H9 (cell line): Measurements from ENCODE around the gene ARHGEF39. TPM values are rescaled to one million over a fixed set of nuclear protein-coding genes. Genes with fewer than 3 reads are reported as not detected.

ENCODE experiments used
- DNase-seq: peaks from one replicate; pipeline ENCODE4 v3.0.0-alpha.2; 2017
- H2AFZ ChIP-seq: one replicate; pipeline ENCODE4 v1.6.1; 2013; ENCODE audit warnings: mild to moderate bottlenecking, low read length, control low read depth, moderate library complexity
- H2AK5ac ChIP-seq: 2 replicates; pipeline ENCODE4 v1.6.1; 2013; ENCODE audit warnings: low read length, control low read depth, mixed read lengths; ENCODE audit not compliant: insufficient read length
- H2BK120ac ChIP-seq: one replicate; pipeline ENCODE4 v1.6.1; 2013; ENCODE audit warnings: low read depth, mild to moderate bottlenecking, low read length, control low read depth, inconsistent platforms; ENCODE audit not compliant: poor library complexity, severe bottlenecking
- H2BK12ac ChIP-seq: 2 replicates; pipeline ENCODE4 v1.6.1; 2013; ENCODE audit warnings: low read length, control low read depth, mixed read lengths, low read depth; ENCODE audit not compliant: insufficient read length
- H2BK15ac ChIP-seq: 2 replicates; pipeline ENCODE4 v1.6.1; 2013; ENCODE audit warnings: low read depth, low read length, control low read depth
- H2BK20ac ChIP-seq: one replicate; pipeline ENCODE4 v1.6.1; 2013; ENCODE audit warnings: low read depth, mild to moderate bottlenecking, low read length, control low read depth, inconsistent platforms; ENCODE audit not compliant: poor library complexity, severe bottlenecking
- H2BK5ac ChIP-seq: 2 replicates; pipeline ENCODE4 v1.6.1; 2013; ENCODE audit warnings: low read length, control low read depth, mixed read lengths; ENCODE audit not compliant: insufficient read length
- H3K14ac ChIP-seq: 2 replicates; pipeline ENCODE4 v1.6.1; 2013; ENCODE audit warnings: low read length, control low read depth; ENCODE audit not compliant: insufficient read depth
- H3K18ac ChIP-seq: 2 replicates; pipeline ENCODE4 v1.6.1; 2013; ENCODE audit warnings: low read depth, mild to moderate bottlenecking, mixed read lengths, low read length, control low read depth; ENCODE audit not compliant: insufficient read length
- H3K23ac ChIP-seq: 2 replicates; pipeline ENCODE4 v1.6.1; 2013; ENCODE audit warnings: low read length, control low read depth, mixed read lengths, low read depth; ENCODE audit not compliant: insufficient read length
- H3K23me2 ChIP-seq: 2 replicates; pipeline ENCODE4 v1.6.1; 2013; ENCODE audit warnings: low read depth, mild to moderate bottlenecking, mixed read lengths, low read length, control low read depth; ENCODE audit not compliant: insufficient read length, poor library complexity, severe bottlenecking
- H3K27ac ChIP-seq: 2 replicates; pipeline ENCODE4 v1.5.1; 2013; ENCODE audit warnings: low read length, control low read depth, mixed read lengths, low read depth; ENCODE audit not compliant: insufficient read length
- H3K27me3 ChIP-seq: 2 replicates; pipeline ENCODE4 v1.6.1; 2013; ENCODE audit warnings: low read length, control low read depth, inconsistent platforms; ENCODE audit not compliant: insufficient read depth
- H3K4ac ChIP-seq: 2 replicates; pipeline ENCODE4 v1.6.1; 2013; ENCODE audit warnings: low read depth, mild to moderate bottlenecking, control low read depth, inconsistent platforms, low read length, moderate library complexity
- H3K4me1 ChIP-seq: 2 replicates; pipeline ENCODE4 v1.6.1; 2013; ENCODE audit warnings: low read length, control low read depth, inconsistent platforms; ENCODE audit not compliant: insufficient read depth
- H3K4me2 ChIP-seq: 2 replicates; pipeline ENCODE4 v1.6.1; 2013; ENCODE audit warnings: low read length, control low read depth, mixed read lengths; ENCODE audit not compliant: insufficient read length, insufficient read depth
- H3K56ac ChIP-seq: 2 replicates; pipeline ENCODE4 v1.6.1; 2013; ENCODE audit warnings: low read depth, mild to moderate bottlenecking, mixed read lengths, low read length, control low read depth; ENCODE audit not compliant: insufficient read length
- H3K79me1 ChIP-seq: 2 replicates; pipeline ENCODE4 v1.6.1; 2013; ENCODE audit warnings: low read depth, mild to moderate bottlenecking, moderate library complexity, low read length, control low read depth, inconsistent platforms; ENCODE audit not compliant: insufficient read depth, poor library complexity, severe bottlenecking
- H3K79me2 ChIP-seq: 2 replicates; pipeline ENCODE4 v1.6.1; 2013; ENCODE audit warnings: low read length, control low read depth, inconsistent platforms; ENCODE audit not compliant: insufficient read depth
- H3K9ac ChIP-seq: 2 replicates; pipeline ENCODE4 v1.6.1; 2013; ENCODE audit warnings: low read length, control low read depth, mixed read lengths; ENCODE audit not compliant: insufficient read length; ENCODE audit errors: extremely low read depth
- H3K9me3 ChIP-seq: one replicate; pipeline ENCODE4 v1.6.1; 2013; ENCODE audit warnings: low read depth, low read length, inconsistent platforms; ENCODE audit not compliant: control insufficient read depth
- H3T11ph ChIP-seq: one replicate; pipeline ENCODE4 v1.6.1; 2013; ENCODE audit warnings: mild to moderate bottlenecking, low read length, control low read depth, inconsistent platforms
- H4K20me1 ChIP-seq: one replicate; pipeline ENCODE4 v1.6.1; 2013; ENCODE audit not compliant: control insufficient read depth, insufficient read length, insufficient read depth
- H4K5ac ChIP-seq: 2 replicates; pipeline ENCODE4 v1.6.1; 2013; ENCODE audit warnings: low read depth, mild to moderate bottlenecking, mixed read lengths, low read length, control low read depth; ENCODE audit not compliant: insufficient read length
- H4K8ac ChIP-seq: replicated peaks from 2 replicates; pipeline ENCODE4 v1.6.1; 2013; ENCODE audit warnings: low read length, control low read depth, mixed read lengths, low read depth; ENCODE audit not compliant: insufficient read length
- H4K91ac ChIP-seq: 2 replicates; pipeline ENCODE4 v1.6.1; 2013; ENCODE audit warnings: low read depth, mild to moderate bottlenecking, moderate library complexity, mixed read lengths, low read length, control low read depth; ENCODE audit not compliant: insufficient read length
- H3K27ac Mint-ChIP-seq, 3 experiments: 2 replicates in 2 of 3; 3 replicates in 1 of 3; pipeline ENCODE4 v1.8.0; 2020 to 2021; ENCODE audit warnings: mixed read lengths in 3 of 3, mild to moderate bottlenecking in 1 of 3, moderate library complexity in 1 of 3
- H3K27me3 Mint-ChIP-seq: 2 replicates; pipeline ENCODE4 v1.8.0; 2021; ENCODE audit warnings: low read depth, mild to moderate bottlenecking, moderate library complexity, mixed read lengths
- H3K36me3 Mint-ChIP-seq, 3 experiments: 2 replicates in 2 of 3; 3 replicates in 1 of 3; pipeline ENCODE4 v1.8.0; 2020 to 2021; ENCODE audit warnings: low read depth in 3 of 3, mixed read lengths in 3 of 3; ENCODE audit not compliant: insufficient read depth in 1 of 3
- H3K4me1 Mint-ChIP-seq, 2 experiments: 2 replicates each; pipeline ENCODE4 v1.8.0; 2020; ENCODE audit warnings: mixed read lengths in 2 of 2
- H3K4me3 Mint-ChIP-seq, 2 experiments: 2 replicates in 1 of 2; 3 replicates in 1 of 2; pipeline ENCODE4 v1.8.0; 2020 to 2021; ENCODE audit warnings: mild to moderate bottlenecking in 2 of 2, mixed read lengths in 2 of 2, moderate library complexity in 1 of 2
- H3K9me3 Mint-ChIP-seq, 2 experiments: 2 replicates in 1 of 2; 3 replicates in 1 of 2; pipeline ENCODE4 v1.8.0; 2020; ENCODE audit warnings: mild to moderate bottlenecking in 2 of 2, mixed read lengths in 2 of 2, moderate library complexity in 1 of 2
- CTCF ChIP-seq: fragments of 200-600 bp; sonication (generic); conservative IDR thresholded peaks from 3 replicates; pipeline ENCODE4 v1.8.0; 2021; ENCODE audit warnings: antibody characterized with exemption, mild to moderate bottlenecking
- WGBS: extraction: QIAGEN DNeasy Blood & Tissue Kit; methylation state at CpG from one replicate; pipeline ENCODE4 v1.1.7; 2013; ENCODE audit warnings: missing lambda C conversion rate, low lambda C conversion rate, mixed read lengths; ENCODE audit not compliant: insufficient read length; ENCODE audit errors: extremely low coverage; 5-methylcytosine and 5-hydroxymethylcytosine counted together
- total RNA-seq: library from RNA; stranded (reverse); gene quantifications from 2 replicates; pipeline ENCODE4 v1.2.1, GENCODE V29; 2021

The ARHGEF39 gene
- total RNA-seq, 1 experiment from 2014 or later = 24.4 TPM

- no peak overlapping the region for H3K9ac ChIP-seq
- no CpG with 5 or more reads among the region's 8 CpGs for WGBS
Measured at GRCh38 chr9:35705372-35705771, 40.4 kb upstream of the ARHGEF39 start.

More at GRCh38 chr9:35705372-35705771, 40.4 kb upstream of the ARHGEF39 start:
- H4K91ac ChIP-seq = no peak overlapping the region
- H4K8ac ChIP-seq = no peak overlapping the region
- no peaks in the 10 kb centered on the region for H3K79me1 ChIP-seq
- H3K23ac ChIP-seq = no peak overlapping the region
- H2BK120ac ChIP-seq = no peak overlapping the region
- no peaks in the 10 kb centered on the region for H3K79me2 ChIP-seq
- no peak for TF ChIP-seq CTCF
- no peak overlapping the region for H2BK12ac ChIP-seq
- no peaks in the 10 kb centered on the region for H3K9me3 ChIP-seq
- H3K56ac ChIP-seq = no peak overlapping the region
- no peaks in the 10 kb centered on the region for H3K4me1 Mint-ChIP-seq
- no peak overlapping the region for H4K5ac ChIP-seq
- no peaks in the 10 kb centered on the region for H3K9me3 Mint-ChIP-seq
- no peak overlapping the region for H3K4me2 ChIP-seq
- no peak overlapping the region for H3K27ac ChIP-seq
- H2BK5ac ChIP-seq = no peak overlapping the region
- H2AK5ac ChIP-seq = no peak overlapping the region
- no peak for DNase-seq
- H2BK15ac ChIP-seq = no peak overlapping the region
- no peak overlapping the region for H2BK20ac ChIP-seq
- H3K4me3 Mint-ChIP-seq = no peak overlapping the region
- no peaks in the 10 kb centered on the region for H3K23me2 ChIP-seq
- no peaks in the 10 kb centered on the region for H4K20me1 ChIP-seq
- no peaks in the 10 kb centered on the region for H3K27me3 ChIP-seq
- H3K27me3 Mint-ChIP-seq = no peaks in the 10 kb centered on the region
- H3T11ph ChIP-seq = no peak overlapping the region
- H3K4ac ChIP-seq = no peak overlapping the region
- H3K36me3 Mint-ChIP-seq = peaks cover 3 to 56% (median 47%) of the 10 kb centered on the region in 3 experiments
- H3K27ac Mint-ChIP-seq = no peak overlapping the region; a peak in 1 of 7 replicates
- no peak overlapping the region for H3K18ac ChIP-seq
- no peak overlapping the region for H3K14ac ChIP-seq
- no peaks in the 10 kb centered on the region for H3K4me1 ChIP-seq
- no peak overlapping the region for H2AFZ ChIP-seq
